ENCODE measurements around the gene MYBBP1A. TPM values are rescaled to one million over a fixed set of nuclear protein-coding genes. Genes with fewer than 3 reads are reported as not detected.

The MYBBP1A gene
- total RNA-seq, 3 donors from 2014 or later (not counting 1 experiment from before 2014, with no cell fraction given), result 50.5 to 58.1 (median 52.7) TPM

- TF ChIP-seq CTCF (IDR thresholded peaks at IDR 0.05), result no peak
- no peaks in the 10 kb centered on the region for H3K27me3 Mint-ChIP-seq (ENCODE audit: low read depth in 2 of 2)
- no peaks in the 10 kb centered on the region for H3K9me3 ChIP-seq (ENCODE audit: control insufficient read depth, insufficient read depth, low read length)
- ATAC-seq, result no peak
- no peak for DNase-seq
- no peak overlapping the region for H3K4me3 ChIP-seq (ENCODE audit: low read length)
- no peaks in the 10 kb centered on the region for H3K4me1 Mint-ChIP-seq
- no peak overlapping the region for H3K4me3 Mint-ChIP-seq
- no peaks in the 10 kb centered on the region for H3K4me1 ChIP-seq (ENCODE audit: control insufficient read depth, insufficient read depth, low read length)
- H3K36me3 Mint-ChIP-seq, result no peaks in the 10 kb centered on the region
- WGBS (ENCODE audit: insufficient coverage), result 96% methylated on average over 8 of the region's 8 CpGs
- H3K27me3 ChIP-seq (ENCODE audit: control insufficient read depth, insufficient read depth, low read length), result no peaks in the 10 kb centered on the region
- H3K27ac ChIP-seq (ENCODE audit: low read length), result no peak overlapping the region
- no peaks in the 10 kb centered on the region for H3K9me3 Mint-ChIP-seq
- no peak overlapping the region for H3K27ac Mint-ChIP-seq
- H3K36me3 ChIP-seq (ENCODE audit: control insufficient read depth, insufficient read depth, low read length), result no peaks in the 10 kb centered on the region
- intact Hi-C loops (cut with micrococcal nuclease), result no loop called here
These were observed 34.1 kb downstream of the MYBBP1A start for GRCh38 chr17:4520894-4521600.

- Mint-ChIP-seq H3K4me1 (no peaks in the 10 kb centered on the region), H3K27ac (no peak overlapping the region), H3K27me3 (ENCODE audit: low read depth in 2 of 2) (no peaks in the 10 kb centered on the region), H3K36me3 (no peaks in the 10 kb centered on the region), H3K4me3 (no peak overlapping the region), H3K9me3 (no peaks in the 10 kb centered on the region)
- H3K9me3 ChIP-seq (ENCODE audit: control insufficient read depth, insufficient read depth, low read length), result no peaks in the 10 kb centered on the region
- 93% methylated on average over 18 of the region's 19 CpGs for WGBS (ENCODE audit: insufficient coverage)
- no peaks in the 10 kb centered on the region for H3K4me1 ChIP-seq (ENCODE audit: control insufficient read depth, insufficient read depth, low read length)
- ATAC-seq (no peak), DNase-seq (no peak)
- no peak overlapping the region for H3K4me3 ChIP-seq (ENCODE audit: low read length)
- no peak for TF ChIP-seq CTCF (IDR thresholded peaks at IDR 0.05)
- no peak overlapping the region for H3K27ac ChIP-seq (ENCODE audit: low read length)
- intact Hi-C loops (cut with micrococcal nuclease), result no loop called here
- H3K36me3 ChIP-seq (ENCODE audit: control insufficient read depth, insufficient read depth, low read length), result no peaks in the 10 kb centered on the region
- no peaks in the 10 kb centered on the region for H3K27me3 ChIP-seq (ENCODE audit: control insufficient read depth, insufficient read depth, low read length)
These were observed 34.9 kb downstream of the MYBBP1A start for GRCh38 chr17:4520060-4520893.

GRCh38 chr17:4519361-4519788 lies 35.8 kb downstream of the MYBBP1A start:
- WGBS (ENCODE audit: insufficient coverage), result 91% methylated on average over 14 of the region's 14 CpGs
- Mint-ChIP-seq H3K27ac (no peak overlapping the region), H3K9me3 (no peaks in the 10 kb centered on the region), H3K4me1 (no peaks in the 10 kb centered on the region), H3K36me3 (no peaks in the 10 kb centered on the region), H3K27me3 (ENCODE audit: low read depth in 2 of 2) (no peaks in the 10 kb centered on the region), H3K4me3 (no peak overlapping the region)
- DNase-seq (no peak), ATAC-seq (no peak)
- Histone ChIP-seq H3K9me3 (ENCODE audit: control insufficient read depth, insufficient read depth, low read length) (no peaks in the 10 kb centered on the region), H3K4me1 (ENCODE audit: control insufficient read depth, insufficient read depth, low read length) (no peaks in the 10 kb centered on the region), H3K4me3 (ENCODE audit: low read length) (no peak overlapping the region), H3K27me3 (ENCODE audit: control insufficient read depth, insufficient read depth, low read length) (no peaks in the 10 kb centered on the region), H3K36me3 (ENCODE audit: control insufficient read depth, insufficient read depth, low read length) (no peaks in the 10 kb centered on the region), H3K27ac (ENCODE audit: low read length) (no peak overlapping the region)
- intact Hi-C loops (cut with micrococcal nuclease), result no loop called here
- no peak for TF ChIP-seq CTCF (IDR thresholded peaks at IDR 0.05)

All from natural killer cell (primary cell).